Testis (tissue), 2 donors: ENCODE results near the gene MT1B.
"Not testable (repeated sequence)": the region's sequence is repeated elsewhere in the genome, so short reads cannot be mapped to it uniquely, and the experiment has no call there.

ENCODE experiments used
- POLR2A ChIP-seq: fragments of 450-650 bp; IDR thresholded peaks from one replicate; pipeline ENCODE4 v1.6.1; 2017; ENCODE audit warnings: antibody characterized with exemption, mild to moderate bottlenecking, moderate library complexity
- TF ChIP-seq, protein P1 (sequence below), 3 experiments: fragments of 450-650 bp in 2 of 3; fragments of 200-600 bp in 1 of 3; sonication (generic) in 1 of 3; IDR thresholded peaks; one replicate each; pipeline ENCODE4 v1.5.1; 2016 to 2019; ENCODE audit warnings: antibody characterized with exemption in 3 of 3, mild to moderate bottlenecking in 2 of 3, moderate library complexity in 1 of 3

DNA sequence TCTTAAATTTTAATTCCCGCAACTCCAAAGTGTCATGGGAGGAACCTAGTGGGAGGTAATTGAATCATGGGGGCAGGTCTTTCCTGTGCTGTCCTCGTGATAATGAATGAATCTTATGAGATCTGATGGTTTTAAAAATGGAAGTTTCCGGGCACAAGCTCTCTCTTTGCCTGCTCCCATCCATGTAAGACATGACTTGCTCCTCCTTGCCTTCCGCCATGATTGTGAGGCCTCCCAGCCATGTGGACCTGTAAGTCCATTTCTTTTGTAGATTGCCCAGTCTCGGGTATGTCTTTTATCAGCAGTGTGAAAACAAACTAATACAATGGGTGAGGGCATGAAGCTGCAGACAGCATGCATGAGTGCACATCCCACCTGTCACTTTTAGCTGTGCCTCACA lies 28.5 kb upstream of the MT1B start:
- TF ChIP-seq, protein P1, sequence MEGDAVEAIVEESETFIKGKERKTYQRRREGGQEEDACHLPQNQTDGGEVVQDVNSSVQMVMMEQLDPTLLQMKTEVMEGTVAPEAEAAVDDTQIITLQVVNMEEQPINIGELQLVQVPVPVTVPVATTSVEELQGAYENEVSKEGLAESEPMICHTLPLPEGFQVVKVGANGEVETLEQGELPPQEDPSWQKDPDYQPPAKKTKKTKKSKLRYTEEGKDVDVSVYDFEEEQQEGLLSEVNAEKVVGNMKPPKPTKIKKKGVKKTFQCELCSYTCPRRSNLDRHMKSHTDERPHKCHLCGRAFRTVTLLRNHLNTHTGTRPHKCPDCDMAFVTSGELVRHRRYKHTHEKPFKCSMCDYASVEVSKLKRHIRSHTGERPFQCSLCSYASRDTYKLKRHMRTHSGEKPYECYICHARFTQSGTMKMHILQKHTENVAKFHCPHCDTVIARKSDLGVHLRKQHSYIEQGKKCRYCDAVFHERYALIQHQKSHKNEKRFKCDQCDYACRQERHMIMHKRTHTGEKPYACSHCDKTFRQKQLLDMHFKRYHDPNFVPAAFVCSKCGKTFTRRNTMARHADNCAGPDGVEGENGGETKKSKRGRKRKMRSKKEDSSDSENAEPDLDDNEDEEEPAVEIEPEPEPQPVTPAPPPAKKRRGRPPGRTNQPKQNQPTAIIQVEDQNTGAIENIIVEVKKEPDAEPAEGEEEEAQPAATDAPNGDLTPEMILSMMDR (IDR thresholded peaks at IDR 0.05), result not testable (repeated sequence)
- not testable (repeated sequence) for TF ChIP-seq POLR2A
